K562 (cell line): Measurements from ENCODE around the gene ARHGAP18. TPM values are rescaled to one million over a fixed set of nuclear protein-coding genes. Genes with fewer than 3 reads are reported as not detected.

Experiments used
- BHLHE40 ChIP-seq: IDR thresholded peaks from 2 replicates; pipeline ENCODE4 v1.6.1; 2011; ENCODE audit warnings: low read length, improper control_type of control experiment
- CEBPZ ChIP-seq: fragments of 150-350 bp; IDR thresholded peaks from 2 replicates; pipeline ENCODE4 v1.6.1; 2014; ENCODE audit warnings: low read depth, mild to moderate bottlenecking, low read length, borderline replicate concordance
- CSDE1 ChIP-seq, 2 experiments: fragments of 450-650 bp; IDR thresholded peaks; 2 replicates each; pipeline ENCODE4 v1.6.1; 2016; ENCODE audit warnings: mild to moderate bottlenecking in 1 of 2
- HDAC6 ChIP-seq: IDR thresholded peaks from 2 replicates; pipeline ENCODE4 v1.6.1; 2012; ENCODE audit warnings: low read depth, mild to moderate bottlenecking, control low read depth, inconsistent platforms, low read length, moderate library complexity
- HMBOX1 ChIP-seq: sonication (generic); IDR thresholded peaks from 2 replicates; pipeline ENCODE4 v1.6.1; 2016
- JUN ChIP-seq, 2 experiments: sonication (generic) in 1 of 2; formaldehyde crosslinking in 1 of 2; IDR thresholded peaks; 2 replicates each; pipeline versions ENCODE4 v1.6.1 to v1.8.0; 2012 to 2022; ENCODE audit warnings: borderline replicate concordance in 2 of 2, mild to moderate bottlenecking in 2 of 2, improper control_type of control experiment in 1 of 2, low read depth in 1 of 2, low read length in 1 of 2, missing genetic modification reagents in 1 of 2
- MTA1 ChIP-seq: fragments of 450-650 bp; IDR thresholded peaks from 2 replicates; pipeline ENCODE4 v1.6.1; 2017; ENCODE audit warnings: borderline replicate concordance
- SMARCC2 ChIP-seq: fragments of 450-650 bp; IDR thresholded peaks from 2 replicates; pipeline ENCODE4 v1.6.1; 2017; ENCODE audit warnings: antibody characterized with exemption, moderate library complexity, mild to moderate bottlenecking, low read depth
- SRSF7 ChIP-seq: fragments of 200-400 bp; formaldehyde crosslinking; optimal IDR thresholded peaks from 2 replicates; pipeline ENCODE3; 2017; ENCODE audit warnings: mild to moderate bottlenecking, low read depth, low read length
- TAF7 ChIP-seq: fragments of 450-650 bp; IDR thresholded peaks from 2 replicates; pipeline ENCODE4 v1.6.1; 2016; ENCODE audit warnings: missing genetic modification characterization, missing compliant biosample characterization
- TAF9B ChIP-seq: fragments of 450-650 bp; IDR thresholded peaks from 2 replicates; pipeline ENCODE4 v1.6.1; 2018; ENCODE audit warnings: mild to moderate bottlenecking; ENCODE audit not compliant: partially characterized antibody
- ZBTB2 ChIP-seq: fragments of 450-650 bp; IDR thresholded peaks from 2 replicates; pipeline ENCODE4 v1.6.1; 2016; ENCODE audit warnings: antibody characterized with exemption
- ZNF175 ChIP-seq: fragments of 200-800 bp; sonication (Bioruptor generic); IDR thresholded peaks from 2 replicates; pipeline ENCODE4 v1.6.1; 2016; ENCODE audit warnings: low read depth, mild to moderate bottlenecking, missing genetic modification characterization, missing compliant biosample characterization
- ZNF512 ChIP-seq: IDR thresholded peaks from 2 replicates; pipeline ENCODE4 v1.6.1; 2016; ENCODE audit warnings: missing genetic modification characterization, missing compliant biosample characterization
- ZNF696 ChIP-seq: fragments of 250-450 bp; sonication (Bioruptor Pico); conservative IDR thresholded peaks from 2 replicates; pipeline ENCODE4 v1.4.0; 2020; ENCODE audit warnings: mild to moderate bottlenecking, moderate library complexity
- polyA plus RNA-seq, 8 experiments: library from polyadenylated mRNA; depleted of rRNA in 4 of 8; stranded (reverse) in 5 of 8; unstranded in 3 of 8; fragments of >200 nt; fragmentation: Nextera tagmentation in 2 of 8; fragmentation: Illumina TruSeq in 1 of 8; extraction: Ambion mirVana in 2 of 8; extraction: Trizol in 1 of 8; gene quantifications; 2 replicates each; pipeline versions ENCODE4 v1.2.1 to v1.2.3, GENCODE V29; 2011 to 2014; ENCODE audit warnings: inconsistent platforms in 1 of 8, missing spikeins in 1 of 8
- total RNA-seq, 7 experiments: library from RNA; depleted of rRNA in 6 of 7; stranded (reverse); fragments of >200 nt in 6 of 7; fragmentation: Illumina TruSeq in 2 of 7; extraction: Trizol in 2 of 7; gene quantifications; 2 replicates each; pipeline versions ENCODE4 v1.2.1 to v1.2.3, GENCODE V29; 2011 to 2021; ENCODE audit warnings: low replicate concordance in 1 of 7
- TF ChIP-seq, protein P1 (sequence below): sonication (generic); formaldehyde crosslinking; IDR thresholded peaks from 2 replicates; pipeline ENCODE4 v1.5.0; 2020; ENCODE audit warnings: missing genetic modification reagents
- TF ChIP-seq, protein P2 (sequence below): fragments of 450-650 bp; conservative IDR thresholded peaks from 2 replicates; pipeline ENCODE4 v1.6.1; 2016; ENCODE audit warnings: missing genetic modification characterization, low read depth, mild to moderate bottlenecking, control low read depth, missing compliant biosample characterization

Gene ARHGAP18
- total and polyA plus RNA-seq, 9 of the 15 experiments (the other 6 are each of a cell fraction or from before 2014, with no cell fraction given) = 13.3 to 29.7 (median 21.1) TPM

GRCh38 chr6:129683601-129684322 lies 26.2 kb downstream of the ARHGAP18 start (continued):
- TF ChIP-seq TAF7 (tag) = no peak
- TF ChIP-seq, protein P1, sequence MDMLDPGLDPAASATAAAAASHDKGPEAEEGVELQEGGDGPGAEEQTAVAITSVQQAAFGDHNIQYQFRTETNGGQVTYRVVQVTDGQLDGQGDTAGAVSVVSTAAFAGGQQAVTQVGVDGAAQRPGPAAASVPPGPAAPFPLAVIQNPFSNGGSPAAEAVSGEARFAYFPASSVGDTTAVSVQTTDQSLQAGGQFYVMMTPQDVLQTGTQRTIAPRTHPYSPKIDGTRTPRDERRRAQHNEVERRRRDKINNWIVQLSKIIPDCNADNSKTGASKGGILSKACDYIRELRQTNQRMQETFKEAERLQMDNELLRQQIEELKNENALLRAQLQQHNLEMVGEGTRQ = no peak
- peak; percentile 91 for TF ChIP-seq HMBOX1
- no peak for TF ChIP-seq SRSF7
- peak; percentile 85 for TF ChIP-seq TAF9B
- TF ChIP-seq, protein P2, sequence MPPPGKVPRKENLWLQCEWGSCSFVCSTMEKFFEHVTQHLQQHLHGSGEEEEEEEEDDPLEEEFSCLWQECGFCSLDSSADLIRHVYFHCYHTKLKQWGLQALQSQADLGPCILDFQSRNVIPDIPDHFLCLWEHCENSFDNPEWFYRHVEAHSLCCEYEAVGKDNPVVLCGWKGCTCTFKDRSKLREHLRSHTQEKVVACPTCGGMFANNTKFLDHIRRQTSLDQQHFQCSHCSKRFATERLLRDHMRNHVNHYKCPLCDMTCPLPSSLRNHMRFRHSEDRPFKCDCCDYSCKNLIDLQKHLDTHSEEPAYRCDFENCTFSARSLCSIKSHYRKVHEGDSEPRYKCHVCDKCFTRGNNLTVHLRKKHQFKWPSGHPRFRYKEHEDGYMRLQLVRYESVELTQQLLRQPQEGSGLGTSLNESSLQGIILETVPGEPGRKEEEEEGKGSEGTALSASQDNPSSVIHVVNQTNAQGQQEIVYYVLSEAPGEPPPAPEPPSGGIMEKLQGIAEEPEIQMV = no peak
- TF ChIP-seq MTA1 = peak; percentile 87
- peak; percentile 83; the same call in 1 of the 2 replicates for TF ChIP-seq ZBTB2
- no peak for TF ChIP-seq ZNF512
- peak; percentile 95 for TF ChIP-seq ZNF175 (CRISPR knock-in tag)
- no peak for TF ChIP-seq HDAC6
- TF ChIP-seq BHLHE40 = peak; percentile 73
- TF ChIP-seq CEBPZ = no peak
- no peak for TF ChIP-seq CSDE1 (IDR thresholded peaks at IDR 0.05)
- TF ChIP-seq JUN (IDR thresholded peaks at IDR 0.05; ENCODE audit: borderline replicate concordance, low read depth, low read length) = peak; percentile 95
- no peak for TF ChIP-seq JUN (CRISPR knock-in tag; IDR thresholded peaks at IDR 0.05; ENCODE audit: borderline replicate concordance)
- TF ChIP-seq ZNF696 = no peak
- TF ChIP-seq SMARCC2 = peak; percentile 90
